HG03108 (cell line): ENCODE data around the gene THOC6.

Experiments used
- ATAC-seq: cut with Tn5 transposase; IDR thresholded peaks from one replicate; pipeline ENCODE4 v1.9.1; 2021; ENCODE audit warnings: moderate library complexity; ENCODE audit not compliant: unreplicated experiment

The THOC6 gene

GRCh38 chr16:3014971-3015370 lies 8.9 kb upstream of the THOC6 start:
- ATAC-seq = no peak

GRCh38 chr16:3015865-3016521 lies 7.8 kb upstream of the THOC6 start:
- no peak for ATAC-seq

- ATAC-seq = no peak
Observed at GRCh38 chr16:3017344-3017743, 6.5 kb upstream of the THOC6 start.

GRCh38 chr16:3017794-3018506 lies 5.9 kb upstream of the THOC6 start, which contains the start of gene CLDN6:
Gene CLDN6, minus strand, starts transcription at chr16:3018183. Its CDS starts 2,162 bp downstream, at chr16:3016021.
- no peak for ATAC-seq

GRCh38 chr16:3019594-3020246 lies 4.1 kb upstream of the THOC6 start:
- ATAC-seq = no peak

GRCh38 chr16:3020247-3020603 lies 3.6 kb upstream of the THOC6 start, which contains the start of gene TNFRSF12A:
Gene TNFRSF12A, plus strand, starts transcription at chr16:3020368. Its CDS starts 30 bp downstream, at chr16:3020398.
- ATAC-seq = peak; percentile 19

GRCh38 chr16:3020604-3021448 lies 3.0 kb upstream of the THOC6 start:
- no peak for ATAC-seq

GRCh38 chr16:3021449-3022207 lies 2.2 kb upstream of the THOC6 start:
- ATAC-seq = no peak

- ATAC-seq = no peak
Observed at GRCh38 chr16:3022208-3022683, 1.6 kb upstream of the THOC6 start.

- no peak for ATAC-seq
Observed at GRCh38 chr16:3022684-3023414, 986 bp upstream of the THOC6 start.

GRCh38 chr16:3023415-3023668 lies 493 bp upstream of the THOC6 start:
- no peak for ATAC-seq

GRCh38 chr16:3025032-3026002 lies 1.5 kb downstream of the THOC6 start:
- no peak for ATAC-seq

- ATAC-seq = no peak
Observed at GRCh38 chr16:3026003-3026378, 2.2 kb downstream of the THOC6 start.

- ATAC-seq = no peak
Observed at GRCh38 chr16:3026609-3027488, 3.0 kb downstream of the THOC6 start.

- no peak for ATAC-seq
Observed at GRCh38 chr16:3027489-3027795, 3.6 kb downstream of the THOC6 start.

- ATAC-seq = peak; percentile 31
Observed at GRCh38 chr16:3027983-3028715, 4.3 kb downstream of the THOC6 start.

- ATAC-seq = no peak
Observed at GRCh38 chr16:3028716-3029319, 5.0 kb downstream of the THOC6 start.
